Stimulated activated CD4-positive, alpha-beta T cell treated with anti-CD3 and anti-CD28 coated beads, Interleukin-12 subunit alpha, Interleukin-12 subunit beta, amount 100 ng/mL, for 4 hours (primary cell): ENCODE results near the gene PTPRN2.
"Not testable (repeated sequence)": the region's sequence is repeated elsewhere in the genome, so short reads cannot be mapped to it uniquely, and the experiment has no call there.

Source experiments
- DNase-seq: peaks from one replicate; pipeline ENCODE4 v3.0.0-alpha.2; 2020

The PTPRN2 gene

GRCh38 chr7:158376146-158376838, 211.3 kb downstream of the PTPRN2 start:
- not testable (repeated sequence) for DNase-seq

DNA sequence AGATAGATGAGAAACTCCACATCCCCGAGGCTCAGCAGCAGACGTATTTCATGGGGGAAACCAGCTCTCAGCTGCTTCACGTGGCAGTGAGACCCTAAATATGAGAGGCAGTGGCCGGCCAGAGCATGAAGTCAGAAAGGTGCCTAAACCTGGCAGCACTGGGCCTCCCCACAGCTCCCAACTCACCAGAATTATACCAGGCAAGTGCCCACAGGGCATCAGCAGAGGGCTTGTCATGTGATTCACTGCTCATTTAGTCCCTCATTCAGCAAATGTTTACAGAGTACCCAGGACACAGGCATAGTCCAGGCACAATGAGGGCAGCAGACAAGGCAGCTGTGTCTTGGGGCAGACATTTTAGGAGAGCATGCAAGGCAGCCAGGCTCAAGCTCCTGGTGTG, 212.6 kb downstream of the PTPRN2 start:
- no peak for DNase-seq

GRCh38 chr7:158374586-158374985, 213.0 kb downstream of the PTPRN2 start:
- DNase-seq, result no peak

DNA sequence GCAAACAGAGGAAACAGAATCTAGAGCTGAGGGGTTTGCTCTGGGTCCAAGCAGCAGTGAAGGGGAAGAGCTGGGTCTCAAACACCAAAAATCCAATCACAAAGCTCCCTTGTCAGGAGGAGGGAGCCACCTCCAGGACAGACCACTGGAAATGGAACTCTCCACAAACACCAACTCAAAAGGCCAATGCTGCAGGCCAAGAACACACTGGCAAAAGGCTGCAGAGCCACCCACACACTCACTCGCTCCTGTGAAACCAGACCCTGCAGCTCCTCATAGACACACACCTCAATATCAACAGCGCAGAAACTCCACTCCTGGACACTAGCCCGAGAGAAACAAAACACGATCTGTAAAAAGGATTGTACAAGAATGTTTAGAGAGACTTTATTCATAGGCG, 213.5 kb downstream of the PTPRN2 start:
- DNase-seq, result no peak

DNA sequence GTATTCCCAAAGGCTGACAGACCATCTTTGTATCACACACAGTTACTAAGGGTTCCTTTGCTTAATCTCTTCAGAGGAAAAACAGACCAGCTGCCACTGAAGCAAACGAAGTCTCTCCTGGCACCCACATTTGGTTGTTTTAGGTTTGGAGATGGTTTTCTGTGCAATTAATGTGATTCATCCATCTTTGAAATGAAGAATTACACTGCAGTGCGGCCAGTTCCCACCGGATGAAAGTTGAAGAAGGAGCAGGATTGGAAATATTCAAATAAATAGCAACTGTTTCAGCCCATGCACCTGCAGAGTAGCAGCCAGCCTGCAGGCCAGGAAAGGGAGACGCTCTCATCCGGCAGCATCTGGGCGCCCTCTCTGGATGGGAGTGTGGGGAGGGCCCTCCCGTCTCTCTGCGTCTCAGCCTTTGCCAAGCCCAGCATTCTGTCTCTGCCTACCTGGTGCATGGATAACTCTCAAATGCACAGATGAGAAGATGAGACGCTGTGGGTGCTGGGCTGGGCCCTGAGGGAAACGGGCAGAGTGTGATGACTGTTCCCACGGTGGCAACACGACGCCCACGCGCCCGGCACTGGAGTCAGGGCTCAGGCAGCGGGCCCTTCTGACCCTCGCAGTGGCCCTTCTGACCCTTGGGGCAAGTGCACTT, 214.0 kb downstream of the PTPRN2 start:
- no peak for DNase-seq

DNA sequence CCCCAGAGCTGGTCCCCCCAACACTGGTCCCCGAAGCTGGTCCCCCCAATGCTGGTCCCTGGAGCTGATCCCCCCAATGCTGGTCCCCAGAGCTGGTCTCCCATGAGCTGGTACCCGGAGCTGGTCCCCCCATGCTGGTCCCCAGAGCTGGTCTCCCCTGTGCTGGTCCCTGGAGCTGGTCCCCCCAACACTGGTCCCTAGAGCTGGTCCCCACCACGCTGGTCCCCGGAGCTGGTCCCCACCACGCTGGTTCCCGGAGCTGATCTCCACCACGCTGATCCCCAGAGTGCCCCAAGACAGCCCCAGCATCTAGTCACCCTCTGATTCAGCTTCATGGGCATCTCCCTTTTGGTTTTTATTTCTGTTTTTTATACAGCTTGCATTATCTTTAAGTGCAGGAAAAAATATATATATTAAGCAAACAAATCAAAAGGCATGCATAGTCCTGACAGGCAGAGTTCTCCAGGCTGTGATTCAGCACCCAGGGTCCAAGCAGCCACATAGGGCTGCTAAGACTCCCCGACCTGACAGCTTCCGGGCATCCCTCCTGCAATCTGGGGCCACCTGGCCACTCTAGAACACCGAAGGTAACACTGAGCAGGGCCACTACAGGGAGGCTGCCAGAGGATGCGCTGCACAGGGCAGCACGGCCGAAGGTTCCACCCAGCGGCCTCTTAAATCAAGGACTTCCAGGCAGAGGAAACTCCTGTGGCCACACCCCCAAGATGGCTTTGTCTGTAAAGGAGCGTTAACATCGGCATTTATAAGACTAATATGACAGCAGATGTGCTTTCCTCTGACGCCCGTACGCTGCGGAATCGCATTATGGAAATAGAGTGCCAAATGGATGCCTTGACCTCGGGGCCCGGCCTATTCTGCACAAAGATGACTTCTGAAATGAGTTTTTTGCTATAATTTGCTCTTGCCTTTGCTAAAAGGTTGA, 215.0 kb downstream of the PTPRN2 start:
- DNase-seq, result no peak

DNA sequence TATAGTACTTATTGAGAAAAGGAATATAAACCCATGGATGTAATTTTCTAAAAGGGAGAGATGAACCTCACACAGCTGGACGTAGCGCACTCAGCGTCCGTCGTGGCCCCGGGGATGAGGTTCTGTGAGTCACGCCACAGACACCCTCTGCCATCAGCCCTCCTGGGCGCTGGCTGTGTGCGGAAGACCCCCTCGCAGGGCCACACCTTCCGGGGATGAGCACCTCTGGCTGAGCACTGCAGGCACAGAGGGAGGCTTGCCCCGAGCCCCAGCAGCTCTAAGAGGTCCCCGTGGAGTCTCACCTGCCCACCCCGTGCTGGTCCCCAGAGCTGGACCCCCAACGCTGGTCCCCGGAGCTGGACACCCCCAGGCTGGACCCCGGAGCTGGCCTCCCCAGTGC, 215.8 kb downstream of the PTPRN2 start:
- no peak for DNase-seq

- no peak for DNase-seq
Measured at GRCh38 chr7:158369866-158370265, 217.8 kb downstream of the PTPRN2 start.

DNA sequence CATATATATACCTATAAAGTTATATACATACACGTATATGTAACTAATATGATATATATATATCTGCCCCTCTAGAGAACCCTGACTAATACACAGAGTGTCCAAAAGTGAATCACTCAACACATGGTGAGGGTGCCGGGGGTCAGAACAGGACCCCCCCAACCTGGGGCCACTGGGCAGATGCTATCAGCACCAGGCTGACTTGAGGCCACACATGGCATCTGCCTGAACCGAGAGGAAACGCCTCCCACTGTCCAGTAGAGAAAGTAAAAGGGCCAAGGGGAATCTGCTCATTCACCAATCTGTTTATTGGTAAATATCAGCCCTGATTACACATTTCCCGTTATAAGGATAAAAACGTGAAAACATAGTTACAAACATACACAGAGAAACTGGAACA, 218.3 kb downstream of the PTPRN2 start:
- DNase-seq, result no peak

- no peak for DNase-seq
Measured at GRCh38 chr7:158368449-158368848, 219.2 kb downstream of the PTPRN2 start.

GRCh38 chr7:158367634-158367982, 220.0 kb downstream of the PTPRN2 start:
- no peak for DNase-seq

DNA sequence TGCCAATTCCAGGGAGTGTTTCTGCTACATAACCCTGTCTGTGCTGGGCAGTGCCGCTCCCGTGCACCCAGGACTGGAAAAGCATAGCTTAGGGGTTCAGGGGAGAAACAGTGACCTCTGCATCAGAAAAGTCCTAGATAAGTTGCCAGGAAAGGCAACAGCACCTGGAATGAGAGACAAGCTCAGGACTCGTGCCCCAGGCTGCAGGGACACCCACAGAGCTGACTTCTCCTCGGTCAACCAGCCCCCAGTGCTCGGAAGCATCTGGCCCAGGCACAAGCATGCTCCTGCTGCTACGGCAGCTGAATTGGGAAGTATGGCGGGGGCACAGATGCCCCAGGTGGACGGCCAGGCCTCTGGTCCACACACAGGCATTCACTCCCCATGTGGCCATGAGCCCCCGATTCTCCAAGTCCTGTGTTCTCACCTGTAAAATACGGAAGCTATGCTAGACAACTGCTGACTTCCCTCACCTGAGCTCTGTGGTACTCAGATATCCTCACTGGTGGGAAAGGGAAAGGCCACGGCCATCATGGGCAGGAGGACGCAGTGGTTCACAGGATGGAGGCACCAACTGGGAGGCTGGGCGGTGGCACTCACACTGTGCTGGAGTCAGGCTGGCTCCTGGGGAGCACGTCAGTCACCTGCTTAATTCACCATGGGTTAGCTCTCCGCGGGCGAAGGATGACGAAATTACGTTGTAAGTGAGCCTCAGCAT, 220.5 kb downstream of the PTPRN2 start:
- DNase-seq, result no peak

DNA sequence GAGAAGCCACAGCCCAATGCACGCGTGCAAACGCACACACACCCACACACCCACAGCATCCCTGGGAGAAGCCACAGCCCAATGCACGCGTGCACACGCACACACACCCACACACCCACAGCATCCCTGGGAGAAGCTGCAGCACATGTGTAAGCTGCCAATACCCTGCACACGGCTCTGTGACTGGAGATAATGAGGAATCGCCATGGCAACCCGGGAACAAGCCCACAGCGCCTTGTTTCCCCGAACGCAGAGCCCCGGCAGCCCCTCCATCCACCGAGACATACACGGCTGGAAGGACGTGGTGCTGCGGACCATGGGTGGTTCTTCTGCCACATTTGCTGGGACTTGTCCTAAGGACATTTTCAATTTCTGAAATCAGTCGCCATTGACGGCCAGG, 221.3 kb downstream of the PTPRN2 start:
- no peak for DNase-seq

DNA sequence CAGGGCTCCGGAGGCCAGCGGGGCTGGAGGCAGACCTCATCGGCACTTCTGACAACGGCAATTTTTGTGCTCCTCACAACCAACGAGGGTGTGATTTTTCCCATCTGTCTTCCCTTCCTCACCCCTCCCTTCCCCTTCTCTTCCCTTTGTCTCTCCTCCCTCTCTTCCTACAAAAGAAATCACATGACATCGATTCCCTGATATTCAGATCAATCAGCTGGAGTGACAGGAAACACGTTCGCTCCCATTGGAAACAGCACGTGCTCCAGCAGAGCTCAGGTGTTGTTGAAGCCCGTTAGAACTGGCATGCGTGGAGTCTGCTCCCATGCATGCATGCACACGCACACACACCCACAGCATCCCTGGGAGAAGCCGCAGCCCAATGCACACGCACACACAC, 222.4 kb downstream of the PTPRN2 start:
- no peak for DNase-seq

DNA sequence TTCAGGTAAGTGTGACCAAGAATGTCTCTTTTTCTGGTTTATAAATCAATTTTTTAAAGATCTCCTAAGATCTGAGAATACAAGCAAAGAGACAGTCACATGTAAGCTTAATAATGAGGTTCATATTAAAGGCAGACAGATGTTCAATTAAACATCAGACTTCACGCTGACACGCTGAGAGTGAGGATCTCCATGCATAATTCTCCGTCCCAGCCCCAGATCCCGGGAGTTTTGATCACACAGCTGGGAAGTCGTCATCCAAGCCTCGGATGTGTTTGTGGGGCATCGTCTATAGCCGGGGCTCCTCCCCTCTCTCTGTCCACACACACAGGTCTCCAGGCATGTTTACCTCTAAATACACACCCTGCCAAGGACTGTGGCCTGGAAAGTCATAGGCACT, 223.2 kb downstream of the PTPRN2 start:
- DNase-seq, result no peak

DNA sequence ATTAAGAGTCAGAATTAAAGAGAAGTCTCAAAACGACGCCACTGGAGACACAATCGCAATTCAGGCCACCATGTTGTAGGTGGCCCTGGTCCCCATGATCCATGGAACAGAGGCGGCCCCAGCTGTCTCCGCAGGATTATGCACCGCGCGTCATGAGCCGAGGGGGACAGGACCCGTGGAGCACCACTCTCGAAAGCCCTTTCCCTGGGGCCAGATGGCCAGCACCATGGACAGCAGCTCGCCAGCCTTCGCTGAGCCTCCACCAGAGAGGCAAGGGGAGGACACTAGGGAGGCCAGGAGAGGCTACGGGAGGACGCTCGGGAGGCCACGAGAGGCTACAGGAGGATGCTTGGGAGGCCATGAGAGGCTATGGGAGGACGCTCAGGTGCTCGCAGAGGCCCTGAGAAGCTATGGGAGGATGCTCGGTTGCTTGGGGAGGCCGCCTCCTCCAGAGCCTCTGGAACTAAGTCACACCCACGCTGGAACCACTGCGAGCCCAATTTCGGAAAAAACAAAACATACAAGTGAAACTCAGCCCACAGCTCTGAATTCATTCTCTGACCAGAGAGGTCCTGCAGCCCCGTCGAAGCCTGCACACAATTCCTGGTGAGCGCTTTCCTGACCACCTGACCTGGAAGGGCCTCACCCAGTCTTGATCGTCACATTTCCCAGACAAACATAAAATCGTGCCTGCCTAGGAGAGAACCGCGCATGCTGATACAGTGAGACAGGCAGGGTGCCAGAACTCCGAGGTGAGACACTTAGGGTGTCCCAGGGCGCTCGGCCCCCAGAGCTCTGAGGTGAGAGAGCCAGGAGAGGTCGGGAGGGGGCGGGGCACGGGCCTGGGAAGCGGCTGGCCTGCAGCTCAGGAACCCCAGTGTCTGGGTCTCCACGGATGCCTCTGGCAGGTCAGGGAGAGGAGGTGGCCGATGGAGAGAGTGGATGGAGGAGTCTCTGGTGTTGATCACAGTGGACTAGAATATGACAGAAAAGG, 224.4 kb downstream of the PTPRN2 start:
- DNase-seq, result no peak

DNA sequence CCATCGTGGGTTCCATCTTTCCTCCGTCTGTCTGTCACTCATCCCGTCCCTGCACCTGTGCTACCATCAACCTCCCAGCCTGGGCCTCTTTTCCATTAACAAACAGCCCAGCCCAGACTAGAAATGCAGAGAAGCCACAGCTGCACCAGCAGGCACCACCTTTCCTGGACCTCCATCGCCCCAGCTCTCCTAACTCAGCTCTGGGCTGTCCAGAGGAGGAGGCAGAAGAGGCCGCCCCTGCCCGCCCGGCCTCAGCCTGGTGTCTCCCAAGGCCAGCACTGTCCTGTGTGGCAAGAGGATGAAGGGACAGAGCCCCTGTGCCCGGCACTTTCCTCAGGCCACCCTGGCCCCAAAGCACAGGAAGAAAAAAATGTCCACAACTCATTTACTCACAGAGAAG, 225.6 kb downstream of the PTPRN2 start:
- DNase-seq, result no peak

DNA sequence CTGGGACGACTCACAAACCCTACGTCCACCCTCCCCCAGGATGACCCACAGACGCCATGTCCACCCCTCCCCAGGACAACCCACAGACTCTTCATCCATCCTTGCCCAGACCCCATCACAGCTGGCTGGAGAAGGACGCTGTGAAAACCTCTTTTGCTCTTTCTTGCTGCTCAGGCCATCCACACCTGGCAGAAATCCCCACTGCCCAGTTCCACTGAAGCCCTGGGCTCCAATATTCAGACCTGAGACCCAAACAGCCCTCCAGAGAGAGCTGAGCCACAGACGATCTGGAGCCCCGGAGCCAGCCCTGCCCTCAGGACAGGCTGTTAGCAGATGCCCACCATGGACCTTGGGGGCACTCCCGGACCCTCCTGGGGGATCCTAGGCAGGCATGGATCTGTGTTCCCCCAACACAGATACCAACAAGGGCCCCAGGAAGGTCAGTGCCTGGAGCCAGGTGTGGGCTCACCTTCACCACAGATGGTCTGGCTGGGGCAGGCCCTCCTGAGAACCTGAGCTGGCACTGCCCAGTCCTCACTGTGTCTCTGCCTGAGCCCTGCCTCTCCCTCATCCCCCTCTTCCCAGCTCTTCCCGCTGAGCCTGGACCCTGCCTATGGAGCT, 226.2 kb downstream of the PTPRN2 start:
- no peak for DNase-seq

GRCh38 chr7:158358926-158359645, 228.5 kb downstream of the PTPRN2 start:
- no peak for DNase-seq
